ENCODE results near the gene CNN3. TPM values are rescaled to one million over a fixed set of nuclear protein-coding genes. Genes with fewer than 3 reads are reported as not detected.

Gene CNN3
- total RNA-seq, 1 donor from 2014 or later = 197 TPM

GRCh38 chr1:94922761-94923331 is 4.1 kb downstream of the CNN3 start:
- no peak for DNase-seq

DNA sequence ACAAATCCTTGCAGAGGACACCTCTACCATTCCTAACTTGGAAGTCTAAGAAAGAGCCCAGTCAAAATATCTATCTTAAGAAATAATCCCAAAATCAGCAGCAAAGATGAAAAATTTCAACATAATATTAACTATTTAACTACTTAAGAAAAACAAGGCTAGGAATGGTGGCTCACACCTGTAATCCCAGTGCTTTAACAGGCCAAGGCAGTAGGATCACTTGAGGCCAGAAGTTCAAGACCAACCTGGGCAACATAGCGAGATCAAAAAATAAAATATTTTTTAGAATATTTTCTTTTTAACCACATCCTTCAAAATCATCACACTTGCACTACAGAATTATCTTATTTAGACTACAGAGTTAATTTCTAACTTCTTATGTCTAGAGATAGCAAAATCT is 4.9 kb downstream of the CNN3 start:
- no peak for DNase-seq

DNA sequence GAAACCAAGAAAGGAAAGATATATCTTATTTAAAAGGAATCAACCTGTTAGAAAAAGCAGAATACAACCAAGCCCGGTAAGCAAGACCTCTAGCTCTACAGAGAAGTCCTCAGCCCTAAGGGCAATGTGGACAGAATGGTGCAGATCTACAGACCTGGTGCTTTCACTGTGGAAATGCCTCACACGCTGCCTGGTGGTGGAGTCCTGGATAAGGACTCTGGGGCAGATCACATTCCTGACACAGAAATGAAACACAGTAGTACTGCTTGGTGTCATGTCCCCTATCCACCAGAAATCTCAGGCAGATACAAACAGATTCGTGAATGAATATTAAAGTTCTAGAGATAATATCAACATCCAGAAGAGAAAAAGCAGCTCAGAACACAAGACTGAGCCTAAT is 6.8 kb downstream of the CNN3 start:
- no peak for DNase-seq

DNA sequence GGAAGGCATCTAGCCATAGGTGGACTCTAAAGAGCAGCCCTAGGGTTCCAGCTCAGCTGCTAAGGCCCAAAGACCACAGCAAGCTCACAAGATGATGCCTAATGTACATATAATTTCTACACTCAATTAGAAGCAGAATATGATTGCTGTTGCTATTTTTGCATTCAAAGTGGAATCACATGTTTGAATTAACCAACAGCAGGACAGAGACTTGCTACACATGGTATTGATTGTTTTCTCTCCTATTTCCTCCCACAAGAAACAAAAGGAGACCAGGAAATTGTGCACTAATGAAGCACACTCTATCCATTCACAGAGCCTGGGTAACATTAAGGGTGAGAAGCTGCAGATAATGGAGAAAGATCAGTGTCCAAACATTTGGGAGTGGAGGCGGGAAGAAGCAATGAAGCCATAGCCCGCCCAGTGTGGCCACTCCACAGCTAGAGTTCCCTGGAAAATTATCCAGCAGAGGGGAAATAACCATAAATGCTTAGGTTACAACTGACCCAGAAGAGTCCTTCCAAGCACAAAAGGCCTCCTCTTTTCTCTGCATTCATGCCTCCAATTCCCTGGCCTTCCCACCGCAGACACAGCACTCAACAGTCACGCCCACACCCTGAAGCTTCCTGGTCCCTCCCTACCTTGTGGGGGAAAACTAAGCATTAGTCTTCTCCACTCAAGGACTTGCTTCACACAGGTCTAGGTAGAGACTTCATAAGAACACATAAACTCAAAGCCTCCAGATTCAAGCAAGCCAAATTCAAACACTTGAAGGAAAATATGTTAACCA is 7.5 kb downstream of the CNN3 start:
- DNase-seq = peak; percentile 86

GRCh38 chr1:94917251-94917650 is 9.7 kb downstream of the CNN3 start:
- DNase-seq = no peak

DNA sequence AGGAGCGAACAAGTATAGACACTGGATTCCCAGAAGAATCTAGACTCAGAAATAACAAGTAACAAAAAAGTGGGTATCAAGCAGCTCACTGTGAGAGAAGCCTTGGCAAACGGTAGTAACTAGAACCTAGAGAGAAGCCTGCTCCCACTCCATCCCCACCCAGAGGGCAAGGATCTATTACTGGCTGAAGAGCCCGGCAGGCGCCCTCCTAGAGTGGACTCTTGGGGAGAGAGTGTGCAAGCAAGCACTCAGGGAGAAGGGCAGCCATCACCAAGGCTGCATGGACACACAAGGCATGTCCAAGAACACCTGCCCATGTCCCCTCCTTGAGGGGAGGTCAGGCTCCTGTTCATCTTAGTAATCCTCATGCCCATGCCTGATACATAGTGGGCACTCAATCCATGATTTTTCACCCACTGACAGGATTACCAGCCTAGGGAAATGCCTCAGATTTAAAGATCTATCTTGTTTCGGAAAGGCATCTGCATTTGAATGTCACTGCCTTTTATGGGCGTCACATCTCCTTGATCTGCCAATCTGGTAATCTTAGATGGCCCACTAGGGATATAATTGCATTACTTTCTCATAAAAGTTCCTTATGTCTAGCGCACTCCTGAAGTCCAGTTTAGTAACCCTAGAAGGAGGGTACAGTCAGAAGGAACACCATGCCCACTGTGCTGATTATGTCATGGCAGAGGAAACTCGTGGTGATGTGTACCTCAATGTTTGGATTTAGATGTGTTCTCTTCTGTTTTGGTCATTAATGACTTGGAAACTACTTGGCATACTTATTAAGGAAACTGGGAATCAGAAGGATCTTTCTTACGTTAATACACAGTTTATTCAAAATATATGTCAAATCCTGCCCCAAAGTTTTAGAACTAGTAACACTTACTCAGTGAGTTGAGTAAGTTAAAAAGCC is 14.4 kb downstream of the CNN3 start:
- no peak for DNase-seq

DNA sequence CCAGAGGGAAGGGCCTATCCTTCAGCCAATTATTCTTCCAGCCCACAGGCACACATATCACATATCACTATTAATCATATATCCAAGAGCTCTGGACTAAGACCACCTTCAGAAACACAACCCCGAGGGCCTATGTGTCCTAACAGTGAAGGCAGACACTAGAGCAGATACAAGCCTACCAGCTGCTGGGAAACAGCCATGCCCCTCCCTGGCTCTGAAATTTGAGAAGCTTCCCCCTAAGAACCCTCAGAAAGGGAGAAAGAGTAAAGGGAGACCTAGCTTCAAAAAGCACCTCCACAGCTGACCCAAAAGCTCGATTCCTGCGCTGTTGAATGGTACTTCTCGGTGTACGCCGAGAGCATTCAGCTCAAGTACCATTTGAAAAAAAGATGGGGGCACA is 17.4 kb downstream of the CNN3 start:
- peak; percentile 4 for DNase-seq

DNA sequence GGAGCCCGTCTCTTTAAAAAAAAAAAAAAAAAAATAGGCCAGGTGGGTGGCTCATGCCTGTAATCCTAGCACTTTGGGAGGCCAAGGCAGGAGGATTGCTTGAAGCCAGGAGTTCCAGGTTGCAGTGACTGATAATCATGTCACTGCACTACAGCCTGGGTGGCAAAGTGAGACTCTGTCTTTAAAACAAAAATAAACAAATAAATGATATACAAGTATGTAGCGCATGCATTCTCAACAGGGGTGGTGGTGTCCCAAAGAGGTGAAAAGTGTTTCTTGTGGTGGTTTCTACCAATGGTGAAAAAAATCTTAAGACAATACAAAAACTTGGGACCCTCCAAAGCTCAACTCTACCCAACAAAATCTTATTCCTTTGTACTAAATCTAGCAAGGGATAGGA is 17.9 kb downstream of the CNN3 start:
- no peak for DNase-seq

DNA sequence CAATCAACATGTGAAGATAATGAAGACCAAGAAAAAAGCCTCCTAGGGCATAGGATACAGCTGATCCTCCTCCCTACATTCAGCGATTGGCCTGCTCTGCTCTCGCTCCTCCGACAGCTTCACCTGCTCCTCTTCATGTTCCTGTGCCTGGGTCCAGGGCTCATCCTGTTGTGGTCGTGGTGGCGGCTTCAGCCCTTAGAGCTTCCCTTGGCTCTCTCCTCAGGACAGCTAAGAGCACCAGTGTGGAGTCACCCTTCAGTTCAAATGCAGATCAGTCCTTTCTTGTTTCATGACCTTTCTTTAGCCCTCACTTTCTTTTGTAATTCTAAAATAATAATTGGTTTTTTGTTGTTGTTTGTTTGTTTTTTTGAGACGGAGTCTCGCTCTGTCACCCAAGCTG is 18.7 kb downstream of the CNN3 start:
- DNase-seq = no peak

DNA sequence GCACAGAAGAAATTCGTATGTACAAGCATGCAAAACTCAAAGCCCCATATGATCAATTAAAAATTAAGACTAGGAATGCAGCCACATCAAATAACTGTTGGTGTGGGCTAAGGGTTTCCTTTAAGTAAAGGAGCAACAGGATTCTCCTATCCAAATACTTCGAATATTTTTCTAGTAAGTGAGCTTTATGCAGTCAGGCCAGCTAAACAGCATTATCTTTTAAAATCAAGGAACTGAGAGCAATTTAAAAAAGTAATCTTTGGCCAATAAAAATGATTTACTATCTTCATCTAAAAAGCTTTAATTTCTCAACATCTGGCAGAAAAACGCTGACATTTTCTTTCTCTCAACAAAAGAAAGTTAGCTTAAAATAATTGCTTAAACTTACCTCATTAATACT is 19.8 kb downstream of the CNN3 start:
- DNase-seq = no peak

DNA sequence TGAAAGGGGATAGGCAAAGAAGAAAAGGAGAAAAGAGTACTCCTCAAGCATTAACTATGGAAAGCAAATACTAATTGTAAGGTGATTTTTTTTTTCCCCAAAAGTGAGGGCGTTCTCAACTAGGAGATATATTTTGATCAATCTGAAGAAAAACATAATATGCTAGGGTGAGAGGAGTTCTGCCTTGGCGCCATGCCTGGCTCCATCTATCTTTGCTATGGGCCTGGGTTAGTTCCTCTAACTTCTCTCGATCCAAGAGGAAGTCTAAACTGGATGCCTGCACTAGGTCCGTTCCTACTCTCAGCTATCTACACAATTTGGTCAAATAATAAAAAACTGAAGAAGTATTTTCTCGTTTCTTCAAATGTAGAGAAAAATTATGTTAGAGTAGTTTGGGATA is 20.5 kb downstream of the CNN3 start:
- no peak for DNase-seq

DNA sequence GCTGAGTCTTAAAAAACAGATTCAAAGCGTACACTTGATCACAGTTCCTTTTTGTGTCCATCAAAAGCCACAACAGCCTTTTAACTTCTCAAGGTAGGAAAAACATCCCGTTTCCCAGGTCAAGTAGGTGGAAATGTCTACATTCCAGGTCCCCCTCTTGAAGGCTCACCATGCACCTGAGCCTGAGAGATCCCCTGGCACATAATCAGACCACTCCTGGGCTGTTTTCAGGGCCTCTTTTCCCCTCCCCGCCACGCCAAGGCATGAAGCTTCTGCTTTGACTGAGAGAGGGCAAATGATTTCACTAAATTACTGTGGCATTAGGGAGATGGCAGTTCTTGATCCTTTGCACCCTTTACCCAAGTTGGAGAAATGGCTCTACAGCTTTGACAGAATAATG is 21.7 kb downstream of the CNN3 start:
- DNase-seq = no peak

DNA sequence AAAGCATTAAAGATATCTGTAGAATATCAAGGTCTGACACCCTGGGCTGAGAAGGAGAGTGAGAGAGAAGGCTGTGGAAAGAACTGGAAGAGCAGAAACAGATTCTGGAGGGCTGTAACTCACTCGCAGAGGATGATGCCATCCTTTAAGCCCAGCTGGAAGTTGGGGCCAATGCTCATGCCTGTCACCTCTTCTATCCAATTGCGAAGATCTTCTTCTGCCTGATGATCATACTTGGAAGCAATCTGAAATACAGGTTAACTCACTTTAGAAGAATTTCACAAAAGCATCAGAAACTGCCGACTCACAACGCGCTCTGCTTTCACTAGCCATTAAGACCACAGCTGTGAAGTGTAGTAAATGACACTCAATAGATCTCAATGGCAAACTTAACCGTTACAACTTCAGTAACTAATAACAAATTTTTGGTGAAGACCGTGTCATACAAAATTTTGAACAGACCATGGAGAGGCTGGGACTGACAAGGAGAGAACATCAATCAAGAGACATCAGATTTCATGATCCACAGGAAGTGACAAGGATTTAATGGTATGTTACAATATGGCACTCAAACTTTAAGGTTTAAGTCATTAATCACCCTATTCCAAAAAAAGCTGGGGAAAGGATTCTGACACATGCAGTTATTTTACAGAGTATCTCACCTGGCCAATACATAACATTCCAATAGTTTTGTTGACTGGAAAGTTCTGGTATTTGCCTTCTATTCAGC is 23.5 kb downstream of the CNN3 start:
- DNase-seq = no peak

- DNase-seq = no peak
Measured at GRCh38 chr1:94901841-94902240, 25.1 kb downstream of the CNN3 start.

DNA sequence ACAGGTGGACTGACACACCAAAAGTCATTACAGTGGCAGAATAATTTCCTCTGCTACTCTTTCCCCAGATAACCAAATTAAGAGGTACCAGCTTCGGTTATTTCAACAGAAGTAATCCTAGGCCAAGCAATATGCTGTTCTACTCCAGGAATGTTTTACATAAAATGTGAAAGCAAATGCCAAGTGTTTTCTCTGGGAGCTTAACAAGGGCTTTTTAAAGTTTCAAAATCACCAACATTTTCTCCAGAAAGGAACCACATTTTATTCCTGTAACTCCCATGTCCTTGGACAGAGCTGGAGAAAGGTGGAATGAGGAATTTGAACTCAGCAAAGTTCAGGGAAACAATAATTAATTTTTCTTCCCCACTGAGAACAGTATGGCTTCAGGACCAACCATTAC is 27.2 kb downstream of the CNN3 start:
- no peak for DNase-seq

GRCh38 chr1:94898491-94899385 is 28.2 kb downstream of the CNN3 start:
- no peak for DNase-seq

DNA sequence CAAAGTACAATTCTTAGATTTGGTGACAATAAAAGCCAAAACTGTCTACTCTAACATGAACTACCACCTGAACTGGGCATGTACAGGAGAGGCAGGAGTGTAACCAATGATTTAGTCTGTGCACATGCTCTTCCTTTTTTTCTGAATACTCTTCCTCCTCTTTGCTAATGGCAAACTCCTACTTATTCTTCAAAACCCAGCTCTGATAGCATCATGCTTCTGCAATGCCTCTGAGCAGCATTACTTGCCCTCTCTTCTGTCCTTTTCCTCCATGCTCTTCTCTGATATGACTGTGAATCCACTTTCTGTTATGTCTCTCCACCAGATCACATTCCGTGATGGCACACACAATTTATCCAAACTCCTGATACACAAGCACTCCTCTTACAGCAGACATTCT is 31.4 kb downstream of the CNN3 start:
- no peak for DNase-seq

DNA sequence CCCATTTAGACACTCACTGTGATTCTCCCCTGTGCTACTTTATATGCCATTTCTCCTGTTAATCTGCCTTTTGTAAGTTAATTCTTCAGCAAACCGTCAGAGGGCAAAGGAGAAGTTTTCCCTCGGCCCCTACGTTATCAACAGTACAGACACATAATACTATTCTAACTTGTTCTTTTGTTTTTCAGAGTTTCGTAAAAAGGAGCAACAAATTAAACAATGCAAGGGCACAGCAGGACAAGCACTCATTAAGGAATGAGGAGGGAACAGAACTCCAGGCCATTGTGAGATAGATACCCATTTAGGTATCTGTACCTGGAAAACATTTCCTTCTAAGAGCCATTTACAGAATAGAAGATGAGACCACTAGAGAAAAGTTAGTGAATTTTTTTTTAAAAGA is 32.3 kb downstream of the CNN3 start:
- no peak for DNase-seq

DNA sequence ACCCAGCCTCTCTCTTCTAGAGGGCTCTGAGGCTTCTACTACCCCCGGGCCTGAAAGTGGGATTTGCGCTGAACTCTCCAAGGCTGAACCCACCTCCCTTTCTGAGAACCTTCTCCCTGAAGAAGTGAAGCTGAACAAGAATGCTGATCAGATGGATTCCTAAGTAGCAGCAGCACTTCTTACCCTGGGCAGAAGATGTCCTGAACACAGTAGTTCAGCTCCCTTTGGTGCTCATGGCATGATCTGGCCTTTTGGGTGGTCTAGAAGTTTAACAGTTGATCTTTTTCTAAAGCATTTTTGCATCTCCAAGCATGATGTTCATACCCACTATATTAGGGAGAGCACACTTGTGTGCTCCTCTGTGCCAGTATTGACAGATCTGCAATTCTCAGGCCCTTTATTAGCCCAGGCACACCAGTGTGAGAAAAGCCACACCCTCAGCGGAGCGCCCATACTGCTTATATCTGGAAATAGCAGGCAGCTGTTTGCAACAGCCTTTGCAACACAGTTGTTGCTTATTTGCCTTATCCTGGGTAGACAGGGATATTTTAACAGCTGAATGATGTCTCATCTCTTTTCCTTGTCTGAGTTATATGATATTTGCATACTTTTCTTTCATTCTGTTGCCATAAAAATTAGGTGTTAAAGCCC is 34.2 kb downstream of the CNN3 start:
- no peak for DNase-seq

DNA sequence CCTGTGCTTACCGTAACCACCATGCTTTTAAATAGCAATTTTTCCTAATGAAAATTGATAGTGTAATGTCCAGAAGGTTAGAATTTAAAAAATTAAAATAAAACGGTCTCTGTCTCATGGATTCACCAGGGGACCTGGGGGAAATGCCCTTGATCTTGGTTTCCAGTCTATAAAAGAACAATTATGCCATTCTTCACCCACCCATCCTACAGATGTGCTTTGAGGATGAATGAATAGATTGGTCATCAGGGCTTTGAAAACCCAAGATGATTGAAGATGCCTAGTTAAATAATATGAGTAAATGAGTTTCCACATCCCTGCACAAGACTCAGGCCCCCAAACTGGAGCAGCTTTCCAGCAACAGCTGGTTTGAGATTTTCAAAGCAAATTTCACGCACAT is 38.7 kb downstream of the CNN3 start:
- no peak for DNase-seq

- DNase-seq = no peak
Measured at GRCh38 chr1:94887603-94888171, 39.2 kb downstream of the CNN3 start.

Measured in skin of body (tissue), 2 donors.